Kidney epithelial cell (primary cell): Measurements from ENCODE around the gene OSGEP. TPM values are rescaled to one million over a fixed set of nuclear protein-coding genes. Genes with fewer than 3 reads are reported as not detected.
A peak's percentile ranks its signal among the peaks of the same experiment; 100 is the strongest.

ENCODE experiments used
- DNase-seq: peaks from one replicate; pipeline ENCODE4 v3.0.0-alpha.2; 2010; ENCODE audit warnings: low read depth
- H3K27me3 ChIP-seq: 2 replicates; pipeline ENCODE4 v1.6.0; 2011; ENCODE audit warnings: low read length; ENCODE audit not compliant: control insufficient read depth, insufficient read depth
- H3K36me3 ChIP-seq: 2 replicates; pipeline ENCODE4 v1.5.1; 2011; ENCODE audit warnings: low read length; ENCODE audit not compliant: control insufficient read depth, insufficient read depth
- H3K4me3 ChIP-seq: 2 replicates; pipeline ENCODE4 v1.5.1; 2011; ENCODE audit warnings: low read depth, mild to moderate bottlenecking, control low read depth, low read length
- total RNA-seq: library from RNA; depleted of rRNA; stranded (reverse); fragments of >200 nt; gene quantifications from 2 replicates; pipeline ENCODE4 v1.2.3, GENCODE V29; 2015
- TF ChIP-seq, protein P1 (sequence below): IDR thresholded peaks from 2 replicates; pipeline ENCODE4 v1.5.1; 2011; ENCODE audit warnings: mild to moderate bottlenecking, moderate library complexity, low read length, control low read depth, inconsistent platforms; ENCODE audit not compliant: insufficient read depth, poor library complexity, severe bottlenecking

Gene OSGEP
- total RNA-seq, 1 donor from 2014 or later, result 46.6 TPM

DNA sequence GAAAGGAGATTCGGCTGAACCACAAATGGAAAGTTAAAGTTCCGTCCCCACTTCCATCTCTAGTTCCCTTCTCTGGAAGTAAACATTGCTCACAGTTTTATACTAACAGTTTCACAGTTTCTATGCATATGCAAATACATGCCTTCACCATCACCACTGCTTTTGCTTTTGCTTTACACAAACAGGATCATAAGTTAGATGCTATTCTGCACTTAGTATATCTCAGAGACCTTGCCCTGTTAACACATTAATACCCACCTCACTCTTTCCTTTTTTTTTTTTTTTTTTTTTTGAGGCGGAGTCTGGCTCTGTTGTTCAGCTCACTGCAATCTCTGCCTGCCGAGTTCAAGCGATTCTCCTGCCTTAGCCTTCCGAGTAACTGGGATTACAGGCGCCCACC is 42.2 kb downstream of the OSGEP start:
- DNase-seq, result no peak
- peaks cover 1% of the 10 kb centered on the region for H3K36me3 ChIP-seq
- no peaks in the 10 kb centered on the region for H3K27me3 ChIP-seq
- TF ChIP-seq, protein P1, sequence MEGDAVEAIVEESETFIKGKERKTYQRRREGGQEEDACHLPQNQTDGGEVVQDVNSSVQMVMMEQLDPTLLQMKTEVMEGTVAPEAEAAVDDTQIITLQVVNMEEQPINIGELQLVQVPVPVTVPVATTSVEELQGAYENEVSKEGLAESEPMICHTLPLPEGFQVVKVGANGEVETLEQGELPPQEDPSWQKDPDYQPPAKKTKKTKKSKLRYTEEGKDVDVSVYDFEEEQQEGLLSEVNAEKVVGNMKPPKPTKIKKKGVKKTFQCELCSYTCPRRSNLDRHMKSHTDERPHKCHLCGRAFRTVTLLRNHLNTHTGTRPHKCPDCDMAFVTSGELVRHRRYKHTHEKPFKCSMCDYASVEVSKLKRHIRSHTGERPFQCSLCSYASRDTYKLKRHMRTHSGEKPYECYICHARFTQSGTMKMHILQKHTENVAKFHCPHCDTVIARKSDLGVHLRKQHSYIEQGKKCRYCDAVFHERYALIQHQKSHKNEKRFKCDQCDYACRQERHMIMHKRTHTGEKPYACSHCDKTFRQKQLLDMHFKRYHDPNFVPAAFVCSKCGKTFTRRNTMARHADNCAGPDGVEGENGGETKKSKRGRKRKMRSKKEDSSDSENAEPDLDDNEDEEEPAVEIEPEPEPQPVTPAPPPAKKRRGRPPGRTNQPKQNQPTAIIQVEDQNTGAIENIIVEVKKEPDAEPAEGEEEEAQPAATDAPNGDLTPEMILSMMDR, result no peak
- peak overlapping the region; percentile 93 for H3K4me3 ChIP-seq

- DNase-seq, result no peak
- TF ChIP-seq, protein P1, result no peak
- H3K27me3 ChIP-seq, result no peaks in the 10 kb centered on the region
- no peak overlapping the region for H3K4me3 ChIP-seq
- H3K36me3 ChIP-seq, result peaks cover 1% of the 10 kb centered on the region
These were observed 45.4 kb downstream of the OSGEP start for GRCh38 chr14:20409226-20409625.

DNA sequence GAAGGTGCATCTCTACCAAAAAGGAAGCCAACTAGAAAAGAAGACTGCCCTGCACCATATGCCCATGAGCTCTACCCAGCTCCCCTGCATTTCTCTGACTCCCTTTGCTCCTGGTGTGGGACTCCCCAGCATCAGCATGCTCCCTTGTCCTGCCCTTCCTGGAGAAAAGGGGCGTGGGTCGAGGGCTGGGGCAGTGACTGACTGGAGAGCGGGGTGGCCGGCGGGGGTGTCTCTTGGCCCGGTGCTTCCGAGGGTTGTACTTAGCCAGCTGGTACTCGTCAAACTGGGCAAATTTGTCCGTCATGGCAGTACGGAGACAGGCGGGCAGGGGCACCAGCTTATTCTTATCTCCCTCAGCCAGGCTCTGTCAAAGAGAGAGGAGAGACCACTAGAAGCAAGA is 51.1 kb downstream of the OSGEP start:
- Histone ChIP-seq H3K27me3 (no peaks in the 10 kb centered on the region), H3K36me3 (peaks cover 4% of the 10 kb centered on the region), H3K4me3 (no peak overlapping the region)
- TF ChIP-seq, protein P1, result no peak
- DNase-seq, result no peak

- no peaks in the 10 kb centered on the region for H3K27me3 ChIP-seq
- DNase-seq, result peak; percentile 67
- TF ChIP-seq, protein P1, result no peak
- H3K4me3 ChIP-seq, result no peak overlapping the region
- peaks cover 3% of the 10 kb centered on the region for H3K36me3 ChIP-seq
These were observed 53.5 kb downstream of the OSGEP start for GRCh38 chr14:20400965-20401593.

GRCh38 chr14:20400589-20400964 is 54.0 kb downstream of the OSGEP start:
- Histone ChIP-seq H3K27me3 (no peaks in the 10 kb centered on the region), H3K36me3 (peaks cover 3% of the 10 kb centered on the region), H3K4me3 (no peak overlapping the region)
- TF ChIP-seq, protein P1, result no peak
- no peak for DNase-seq

DNA sequence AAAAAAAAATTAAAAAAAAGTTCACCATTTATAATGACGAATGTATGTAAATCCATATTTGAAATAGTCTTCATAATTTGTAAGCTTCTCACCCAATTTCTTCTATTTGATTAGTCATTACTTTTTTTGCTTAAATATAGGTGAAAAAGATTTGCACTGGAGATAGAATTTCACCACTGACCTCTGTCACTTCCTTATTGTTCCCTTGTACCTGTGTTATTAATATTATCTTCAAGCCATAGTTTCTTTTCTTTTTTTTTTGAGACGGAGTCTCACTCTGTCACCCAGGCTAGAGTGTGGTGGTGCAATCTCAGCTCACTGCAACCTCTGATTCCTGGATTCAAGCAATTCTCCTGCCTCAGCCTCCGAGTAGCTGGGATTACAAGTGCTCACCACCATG is 57.1 kb downstream of the OSGEP start:
- no peaks in the 10 kb centered on the region for H3K27me3 ChIP-seq
- peaks cover 2% of the 10 kb centered on the region for H3K36me3 ChIP-seq
- no peak for DNase-seq
- TF ChIP-seq, protein P1, result no peak
- H3K4me3 ChIP-seq, result no peak overlapping the region
